HEK293T (cell line): ENCODE measurements around the gene RUVBL1.

ENCODE experiments used
- CTCF ChIA-PET: fragments of 350-600 bp; formaldehyde crosslinking; extraction: SDS; loops from one replicate; lab custom pipeline; 2021; ENCODE audit warnings: antibody characterized with exemption, inconsistent platforms; lab: Yijun Ruan, JAX
- POLR2A ChIA-PET: fragments of 350-600 bp; formaldehyde crosslinking; extraction: SDS; loops from one replicate; lab custom pipeline; 2020; ENCODE audit warnings: antibody characterized with exemption, inconsistent platforms; lab: Yijun Ruan, JAX
- DNase-seq: peaks from one replicate; pipeline ENCODE4 v3.0.0; 2012; ENCODE audit warnings: mixed read lengths; ENCODE audit errors: extremely low spot score
- ARNT ChIP-seq: fragments of 450-650 bp; IDR thresholded peaks from 2 replicates; pipeline ENCODE4 v1.6.1; 2017; ENCODE audit warnings: mild to moderate bottlenecking
- BHLHE40 ChIP-seq: fragments of 450-650 bp; IDR thresholded peaks from 2 replicates; pipeline ENCODE4 v1.6.1; 2016; ENCODE audit warnings: mild to moderate bottlenecking, moderate library complexity, borderline replicate concordance
- CTBP1 ChIP-seq: fragments of 450-650 bp; IDR thresholded peaks from 2 replicates; pipeline ENCODE4 v1.6.1; 2016; ENCODE audit warnings: borderline replicate concordance
- ELF4 ChIP-seq: fragments of 450-650 bp; IDR thresholded peaks from 2 replicates; pipeline ENCODE4 v1.6.1; 2017; ENCODE audit warnings: antibody characterized with exemption
- FOXA1 ChIP-seq: fragments of 450-650 bp; IDR thresholded peaks from 2 replicates; pipeline ENCODE4 v1.6.1; 2016; ENCODE audit warnings: mild to moderate bottlenecking
- FOXK2 ChIP-seq: fragments of 450-650 bp; IDR thresholded peaks from 2 replicates; pipeline ENCODE4 v1.6.1; 2016; ENCODE audit warnings: mild to moderate bottlenecking
- FOXM1 ChIP-seq: fragments of 450-650 bp; IDR thresholded peaks from 2 replicates; pipeline ENCODE4 v1.6.1; 2017; ENCODE audit warnings: mild to moderate bottlenecking, borderline replicate concordance
- HDGF ChIP-seq: fragments of 450-650 bp; IDR thresholded peaks from 2 replicates; pipeline ENCODE4 v1.6.1; 2017; ENCODE audit warnings: antibody characterized with exemption, borderline replicate concordance
- L3MBTL2 ChIP-seq: fragments of 450-650 bp; conservative IDR thresholded peaks from 2 replicates; pipeline ENCODE4 v1.6.1; 2016; ENCODE audit warnings: mild to moderate bottlenecking
- LEF1 ChIP-seq: fragments of 450-650 bp; IDR thresholded peaks from 2 replicates; pipeline ENCODE4 v1.6.1; 2017; ENCODE audit warnings: mild to moderate bottlenecking, borderline replicate concordance
- NFRKB ChIP-seq: fragments of 450-650 bp; IDR thresholded peaks from 2 replicates; pipeline ENCODE4 v1.6.1; 2016; ENCODE audit warnings: mild to moderate bottlenecking, moderate library complexity
- PKNOX1 ChIP-seq: fragments of 450-650 bp; IDR thresholded peaks from 2 replicates; pipeline ENCODE4 v1.6.1; 2016
- SP1 ChIP-seq: fragments of 450-650 bp; IDR thresholded peaks from 2 replicates; pipeline ENCODE4 v1.6.1; 2017
- SUZ12 ChIP-seq: fragments of 450-650 bp; IDR thresholded peaks from 2 replicates; pipeline ENCODE4 v1.6.1; 2016; ENCODE audit warnings: mild to moderate bottlenecking
- TARDBP ChIP-seq: fragments of 450-650 bp; IDR thresholded peaks from 2 replicates; pipeline ENCODE4 v1.6.1; 2016
- ZNF384 ChIP-seq: fragments of 450-650 bp; IDR thresholded peaks from 2 replicates; pipeline ENCODE4 v1.6.1; 2016

RUVBL1 gene

GRCh38 chr3:128073185-128073725, 50.4 kb downstream of the RUVBL1 start:
- ChIA-PET POLR2A (no interaction called here), CTCF (interaction anchor here (0.7 kb wide), 1 partner anchor 22 kb away, joined by 4 read pairs; no protein-coding TSS in a partner anchor)
- no peak for DNase-seq
- TF ChIP-seq PKNOX1: no peak
- no peak for TF ChIP-seq SP1

- ChIA-PET CTCF (no interaction called here), POLR2A (no interaction called here)
- no peak for TF ChIP-seq ZNF384
- no peak for TF ChIP-seq SUZ12
- no peak for TF ChIP-seq FOXK2
- no peak for TF ChIP-seq ELF4
- TF ChIP-seq L3MBTL2: no peak
- no peak for TF ChIP-seq PKNOX1
- no peak for TF ChIP-seq ARNT
- DNase-seq: no peak
Measured at GRCh38 chr3:128072454-128073184, 51.0 kb downstream of the RUVBL1 start.

- POLR2A ChIA-PET: no interaction called here
- no peak for TF ChIP-seq ZNF384
- TF ChIP-seq SP1: no peak
- no peak for TF ChIP-seq PKNOX1
- no peak for TF ChIP-seq ELF4
- TF ChIP-seq HDGF: no peak
- no peak for TF ChIP-seq TARDBP
- TF ChIP-seq NFRKB: no peak
- TF ChIP-seq ARNT: no peak
- TF ChIP-seq SUZ12: no peak
- no peak for TF ChIP-seq L3MBTL2
- DNase-seq: no peak
- CTCF ChIA-PET: no interaction called here
Measured at GRCh38 chr3:128071771-128072453, 51.7 kb downstream of the RUVBL1 start.

GRCh38 chr3:128070898-128071591, 52.6 kb downstream of the RUVBL1 start:
- POLR2A ChIA-PET: no interaction called here

GRCh38 chr3:128069271-128069670, 54.3 kb downstream of the RUVBL1 start:
- CTCF ChIA-PET: no interaction called here

More at GRCh38 chr3:128070898-128071591, 52.6 kb downstream of the RUVBL1 start:
- CTCF ChIA-PET: interaction anchor here (1.0 kb wide), 1 partner anchor 63 kb away, joined by 3 read pairs; no protein-coding TSS in a partner anchor
- TF ChIP-seq ARNT (no peak), FOXM1 (no peak), NFRKB (no peak), L3MBTL2 (no peak), FOXA1 (no peak), FOXK2 (no peak), ELF4 (no peak), PKNOX1 (no peak), HDGF (no peak)
- no peak for DNase-seq

More at GRCh38 chr3:128069271-128069670, 54.3 kb downstream of the RUVBL1 start:
- DNase-seq: no peak
- no peak for TF ChIP-seq CTBP1
- TF ChIP-seq ARNT: no peak
- TF ChIP-seq SP1: no peak
- TF ChIP-seq L3MBTL2: no peak
- TF ChIP-seq FOXK2: no peak
- no peak for TF ChIP-seq LEF1
- TF ChIP-seq FOXM1: no peak
- TF ChIP-seq NFRKB: no peak
- no peak for TF ChIP-seq HDGF
- TF ChIP-seq ZNF384: no peak
- no peak for TF ChIP-seq TARDBP
- TF ChIP-seq SUZ12: no peak
- no peak for TF ChIP-seq PKNOX1
- no peak for TF ChIP-seq BHLHE40
- TF ChIP-seq ELF4: no peak
- no peak for TF ChIP-seq FOXA1
- POLR2A ChIA-PET: no interaction called here
